AG04450 (cell line): ENCODE data around the gene DPM3. TPM values are rescaled to one million over a fixed set of nuclear protein-coding genes. Genes with fewer than 3 reads are reported as not detected.
"Not testable (repeated sequence)": the region's sequence is repeated elsewhere in the genome, so short reads cannot be mapped to it uniquely, and the experiment has no call there.

Experiments used
- CTCF ChIA-PET: fragments of 300-600, 350-600 bp; formaldehyde crosslinking; extraction: SDS; loops from one replicate; lab custom pipeline; 2022; ENCODE audit warnings: antibody characterized with exemption, inconsistent platforms; lab: Charles Lee
- POLR2A ChIA-PET: fragments of 350-600 bp; formaldehyde crosslinking; extraction: SDS; loops from one replicate; lab custom pipeline; 2021; ENCODE audit warnings: antibody characterized with exemption, inconsistent platforms; lab: Yijun Ruan, JAX
- DNase-seq: peaks from one replicate; pipeline ENCODE4 v3.0.0-alpha.2; 2011; ENCODE audit warnings: low read depth, low spot score
- H3K27ac ChIP-seq: one replicate; pipeline ENCODE4 v1.5.1; 2012; ENCODE audit warnings: low read depth, low read length, control low read depth
- H3K27me3 ChIP-seq: one replicate; pipeline ENCODE4 v1.6.0; 2012; ENCODE audit warnings: low read length; ENCODE audit not compliant: control insufficient read depth, insufficient read depth
- H3K4me3 ChIP-seq: 2 replicates; pipeline ENCODE4 v1.5.1; 2011; ENCODE audit warnings: mild to moderate bottlenecking, low read depth, low read length, control low read depth
- H3K9me3 ChIP-seq: 2 replicates; pipeline ENCODE4 v1.5.1; 2012; ENCODE audit warnings: low read length; ENCODE audit not compliant: control insufficient read depth, insufficient read depth
- CTCF ChIP-seq: IDR thresholded peaks from 2 replicates; pipeline ENCODE4 v1.5.1; 2011; ENCODE audit warnings: low read depth, low read length, control low read depth, inconsistent platforms
- polyA plus RNA-seq: library from polyadenylated mRNA; depleted of rRNA; stranded (reverse); fragments of >200 nt; gene quantifications from 2 replicates; pipeline ENCODE4 v1.2.3, GENCODE V29; 2011

DPM3 gene
- polyA plus RNA-seq, 1 experiment, result 16.8 TPM

GRCh38 chr1:155123801-155124200, 16.5 kb downstream of the DPM3 start:
- TF ChIP-seq CTCF, result no peak
- POLR2A ChIA-PET, result no interaction called here
- Histone ChIP-seq H3K9me3 (no peaks in the 10 kb centered on the region; the same call in 1 of the 2 replicates), H3K27me3 (peaks cover 60% of the 10 kb centered on the region), H3K27ac (no peak overlapping the region), H3K4me3 (no peak overlapping the region)
- CTCF ChIA-PET, result interaction anchor here (1.8 to 3.2 kb wide), 2 partner anchors 32 kb away, joined by 5 to 12 read pairs; no protein-coding TSS in a partner anchor
- no peak for DNase-seq

- POLR2A ChIA-PET, result no interaction called here
- Histone ChIP-seq H3K9me3 (no peaks in the 10 kb centered on the region; the same call in 1 of the 2 replicates), H3K4me3 (no peak overlapping the region), H3K27me3 (peaks cover 59% of the 10 kb centered on the region), H3K27ac (no peak overlapping the region)
- TF ChIP-seq CTCF, result no peak
- no peak for DNase-seq
- CTCF ChIA-PET, result interaction anchor here (0.7 to 1.8 kb wide), 4 partner anchors 31 to 72 kb away, joined by 3 to 5 read pairs (median 4); partner anchors contain the start of gene KRTCAP2
These were observed 18.0 kb downstream of the DPM3 start for GRCh38 chr1:155122308-155122707.

- Histone ChIP-seq H3K9me3 (no peaks in the 10 kb centered on the region; the same call in 1 of the 2 replicates), H3K4me3 (no peak overlapping the region), H3K27me3 (peaks cover 52% of the 10 kb centered on the region), H3K27ac (no peak overlapping the region)
- CTCF ChIA-PET, result interaction anchor here (0.7 to 2.4 kb wide), 2 partner anchors 30 to 36 kb away, joined by 3 to 10 read pairs; no protein-coding TSS in a partner anchor
- DNase-seq, result no peak
- TF ChIP-seq CTCF, result no peak
- POLR2A ChIA-PET, result no interaction called here
These were observed 19.1 kb downstream of the DPM3 start for GRCh38 chr1:155121249-155121648.

- no peak overlapping the region for H3K4me3 ChIP-seq
- peaks cover 49% of the 10 kb centered on the region for H3K27me3 ChIP-seq
- no peak for TF ChIP-seq CTCF
- no peak overlapping the region for H3K27ac ChIP-seq
- DNase-seq, result no peak
- ChIA-PET CTCF (interaction anchor here (1.0 to 2.4 kb wide), 2 partner anchors 29 to 53 kb away, joined by 3 to 10 read pairs; partner anchors contain the start of gene KRTCAP2), POLR2A (no interaction called here)
- H3K9me3 ChIP-seq, result no peaks in the 10 kb centered on the region
These were observed 20.1 kb downstream of the DPM3 start for GRCh38 chr1:155120253-155120652.

GRCh38 chr1:155118090-155118489, 22.2 kb downstream of the DPM3 start:
- H3K27ac ChIP-seq, H3K9me3 ChIP-seq, DNase-seq, H3K4me3 ChIP-seq, POLR2A ChIA-PET: not testable (repeated sequence)
- CTCF ChIA-PET, result interaction anchor here (0.6 to 4.2 kb wide), 3 partner anchors 25 to 76 kb away, joined by 3 to 17 read pairs (median 4); partner anchors contain the start of gene KRTCAP2
- H3K27me3 ChIP-seq, result peaks cover 40% of the 10 kb centered on the region
